ENCODE data around the gene PIAS2. TPM values are rescaled to one million over a fixed set of nuclear protein-coding genes. Genes with fewer than 3 reads are reported as not detected.

PIAS2 gene
- total RNA-seq, 1 experiment from 2014 or later: 30.6 TPM

DNA sequence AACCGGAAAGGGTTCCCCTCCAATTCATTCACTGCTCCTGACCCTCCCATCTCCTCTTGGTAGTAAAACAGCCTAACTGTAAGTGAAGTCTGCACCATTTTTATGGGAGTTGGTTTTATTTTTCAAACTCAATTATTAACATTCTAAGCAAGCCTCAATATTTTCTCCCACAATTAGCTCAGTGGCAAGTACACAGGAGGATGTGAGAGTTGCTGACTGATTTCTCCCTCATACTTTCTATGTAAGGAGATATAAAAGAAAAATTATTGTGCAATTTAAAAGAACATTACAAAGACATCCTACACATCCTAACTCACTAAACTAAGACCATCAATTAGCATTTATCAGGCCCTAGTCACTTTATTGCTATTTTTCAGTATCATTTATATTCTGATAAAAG, 73.9 kb downstream of the PIAS2 start:
- BruUV-seq (replicated peaks): no TSS peak
- Histone ChIP-seq H3K4me1 (ENCODE audit: control insufficient read depth, insufficient read depth, low read length) (no peaks in the 10 kb centered on the region), H3K27me3 (ENCODE audit: control insufficient read depth, insufficient read depth, low read length) (no peaks in the 10 kb centered on the region), H3K9me3 (ENCODE audit: control insufficient read depth, insufficient read depth, low read depth, low read length) (no peaks in the 10 kb centered on the region), H3K27ac (ENCODE audit: low read length) (no peak overlapping the region), H3K4me3 (ENCODE audit: low read depth in 2 of 2, low read length in 2 of 2) (no peak overlapping the region), H3K36me3 (ENCODE audit: control insufficient read depth, insufficient read depth, low read length) (no peaks in the 10 kb centered on the region)
- intact Hi-C loops (cut with micrococcal nuclease; ENCODE audit: unreplicated experiment) (no loop called here), in situ Hi-C loops (cut with HindIII; ENCODE audit: low pct_unique_long_range_greater_than_20kb, low sequenced_read_pairs) (no loop called here)
- CTCF ChIA-PET: interaction anchor here (0.6 kb wide), 1 partner anchor 49 kb away, joined by 3 read pairs; no protein-coding TSS in a partner anchor
- DNase-seq (ENCODE audit: low read depth, low spot score) (no peak), ATAC-seq (no peak)
- POLR2A ChIA-PET: no interaction called here
- no peak for TF ChIP-seq POLR2AphosphoS5 (IDR thresholded peaks at IDR 0.05; ENCODE audit: low read depth, low read length)
- TF ChIP-seq, protein P1, sequence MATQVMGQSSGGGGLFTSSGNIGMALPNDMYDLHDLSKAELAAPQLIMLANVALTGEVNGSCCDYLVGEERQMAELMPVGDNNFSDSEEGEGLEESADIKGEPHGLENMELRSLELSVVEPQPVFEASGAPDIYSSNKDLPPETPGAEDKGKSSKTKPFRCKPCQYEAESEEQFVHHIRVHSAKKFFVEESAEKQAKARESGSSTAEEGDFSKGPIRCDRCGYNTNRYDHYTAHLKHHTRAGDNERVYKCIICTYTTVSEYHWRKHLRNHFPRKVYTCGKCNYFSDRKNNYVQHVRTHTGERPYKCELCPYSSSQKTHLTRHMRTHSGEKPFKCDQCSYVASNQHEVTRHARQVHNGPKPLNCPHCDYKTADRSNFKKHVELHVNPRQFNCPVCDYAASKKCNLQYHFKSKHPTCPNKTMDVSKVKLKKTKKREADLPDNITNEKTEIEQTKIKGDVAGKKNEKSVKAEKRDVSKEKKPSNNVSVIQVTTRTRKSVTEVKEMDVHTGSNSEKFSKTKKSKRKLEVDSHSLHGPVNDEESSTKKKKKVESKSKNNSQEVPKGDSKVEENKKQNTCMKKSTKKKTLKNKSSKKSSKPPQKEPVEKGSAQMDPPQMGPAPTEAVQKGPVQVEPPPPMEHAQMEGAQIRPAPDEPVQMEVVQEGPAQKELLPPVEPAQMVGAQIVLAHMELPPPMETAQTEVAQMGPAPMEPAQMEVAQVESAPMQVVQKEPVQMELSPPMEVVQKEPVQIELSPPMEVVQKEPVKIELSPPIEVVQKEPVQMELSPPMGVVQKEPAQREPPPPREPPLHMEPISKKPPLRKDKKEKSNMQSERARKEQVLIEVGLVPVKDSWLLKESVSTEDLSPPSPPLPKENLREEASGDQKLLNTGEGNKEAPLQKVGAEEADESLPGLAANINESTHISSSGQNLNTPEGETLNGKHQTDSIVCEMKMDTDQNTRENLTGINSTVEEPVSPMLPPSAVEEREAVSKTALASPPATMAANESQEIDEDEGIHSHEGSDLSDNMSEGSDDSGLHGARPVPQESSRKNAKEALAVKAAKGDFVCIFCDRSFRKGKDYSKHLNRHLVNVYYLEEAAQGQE (IDR thresholded peaks at IDR 0.05; ENCODE audit: insufficient read depth in 1 of 2, low read depth in 2 of 2, low read length in 1 of 2): no peak

DNA sequence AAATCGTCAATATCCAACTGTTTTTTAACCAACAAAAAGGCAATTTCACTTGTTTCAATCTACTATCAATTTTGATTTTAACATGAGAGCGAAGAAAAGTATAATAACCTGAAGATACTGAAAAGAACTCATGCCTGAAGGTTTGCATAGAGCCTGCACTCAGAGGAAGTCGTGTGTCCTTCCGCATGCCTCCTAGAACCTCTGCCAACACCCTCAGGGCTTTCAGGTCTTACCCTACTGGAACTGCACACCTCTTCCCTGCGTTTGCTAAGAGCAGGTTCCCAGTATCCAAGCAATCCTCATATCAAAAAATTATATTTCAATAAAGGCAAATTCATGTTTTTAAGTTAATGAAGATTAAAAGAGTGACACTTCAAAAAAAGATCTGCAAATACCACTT, 74.7 kb downstream of the PIAS2 start:
- ATAC-seq (no peak), DNase-seq (ENCODE audit: low read depth, low spot score) (no peak)
- no peak overlapping the region for H3K27ac ChIP-seq (ENCODE audit: low read length)
- H3K27me3 ChIP-seq (ENCODE audit: control insufficient read depth, insufficient read depth, low read length): no peaks in the 10 kb centered on the region
- H3K9me3 ChIP-seq (ENCODE audit: control insufficient read depth, insufficient read depth, low read depth, low read length): no peaks in the 10 kb centered on the region
- H3K4me3 ChIP-seq (ENCODE audit: low read depth in 2 of 2, low read length in 2 of 2): no peak overlapping the region
- CTCF ChIA-PET: no interaction called here
- H3K36me3 ChIP-seq (ENCODE audit: control insufficient read depth, insufficient read depth, low read length): no peaks in the 10 kb centered on the region
- H3K4me1 ChIP-seq (ENCODE audit: control insufficient read depth, insufficient read depth, low read length): no peaks in the 10 kb centered on the region
- TF ChIP-seq CTCF (IDR thresholded peaks at IDR 0.05) (no peak), POLR2AphosphoS5 (IDR thresholded peaks at IDR 0.05; ENCODE audit: low read depth, low read length) (no peak), TCF7L2 (IDR thresholded peaks at IDR 0.05; ENCODE audit: low read depth, low read length) (no peak), SIN3A (IDR thresholded peaks at IDR 0.05; ENCODE audit: borderline replicate concordance, insufficient read depth, low read depth, low read length) (no peak)
- TF ChIP-seq, protein P1 (IDR thresholded peaks at IDR 0.05; ENCODE audit: insufficient read depth in 1 of 2, low read depth in 2 of 2, low read length in 1 of 2): no peak
- in situ Hi-C loops (cut with HindIII; ENCODE audit: low pct_unique_long_range_greater_than_20kb, low sequenced_read_pairs): no loop called here
- POLR2A ChIA-PET: no interaction called here
- no TSS peak for BruUV-seq (replicated peaks)
- intact Hi-C loops (cut with micrococcal nuclease; ENCODE audit: unreplicated experiment): no loop called here
